ENCODE measurements around the gene C4orf36. TPM values are rescaled to one million over a fixed set of nuclear protein-coding genes. Genes with fewer than 3 reads are reported as not detected.

Gene C4orf36
- total and polyA plus RNA-seq, 2 donors (not counting 3 experiments of a cell fraction or from before 2014, with no cell fraction given) = 0.66 TPM; not detected in 1

GRCh38 chr4:86901864-86902263 lies 9.6 kb upstream of the C4orf36 start:
- DNase-seq (ENCODE audit: low read depth, low spot score) (no peak), FAIRE-seq (no peak)
- H3K36me3 ChIP-seq (ENCODE audit: control insufficient read depth in 2 of 2, extremely low read depth in 1 of 2, insufficient read depth in 2 of 2, low read length in 2 of 2) = no peaks in the 10 kb centered on the region
- intact Hi-C loops (cut with micrococcal nuclease) = no loop called here
- no peaks in the 10 kb centered on the region for H3K79me2 ChIP-seq (ENCODE audit: control insufficient read depth, insufficient read depth, low read length)
- no peaks in the 10 kb centered on the region for H3K27me3 ChIP-seq (ENCODE audit: control insufficient read depth in 2 of 2, insufficient read depth in 2 of 2, low read length in 2 of 2)
- no peaks in the 10 kb centered on the region for H4K20me1 ChIP-seq (replicated peaks; ENCODE audit: control insufficient read depth, extremely low read depth, insufficient read depth, low read length)
- no peak for TF ChIP-seq MYC (IDR thresholded peaks at IDR 0.05; ENCODE audit: low read depth, low read length)
- TF ChIP-seq POLR2A (IDR thresholded peaks at IDR 0.05; ENCODE audit: low read depth, low read length) = no peak
- TF ChIP-seq MAX (IDR thresholded peaks at IDR 0.05; ENCODE audit: insufficient read depth, insufficient read length) = no peak
- TF ChIP-seq, protein P1, sequence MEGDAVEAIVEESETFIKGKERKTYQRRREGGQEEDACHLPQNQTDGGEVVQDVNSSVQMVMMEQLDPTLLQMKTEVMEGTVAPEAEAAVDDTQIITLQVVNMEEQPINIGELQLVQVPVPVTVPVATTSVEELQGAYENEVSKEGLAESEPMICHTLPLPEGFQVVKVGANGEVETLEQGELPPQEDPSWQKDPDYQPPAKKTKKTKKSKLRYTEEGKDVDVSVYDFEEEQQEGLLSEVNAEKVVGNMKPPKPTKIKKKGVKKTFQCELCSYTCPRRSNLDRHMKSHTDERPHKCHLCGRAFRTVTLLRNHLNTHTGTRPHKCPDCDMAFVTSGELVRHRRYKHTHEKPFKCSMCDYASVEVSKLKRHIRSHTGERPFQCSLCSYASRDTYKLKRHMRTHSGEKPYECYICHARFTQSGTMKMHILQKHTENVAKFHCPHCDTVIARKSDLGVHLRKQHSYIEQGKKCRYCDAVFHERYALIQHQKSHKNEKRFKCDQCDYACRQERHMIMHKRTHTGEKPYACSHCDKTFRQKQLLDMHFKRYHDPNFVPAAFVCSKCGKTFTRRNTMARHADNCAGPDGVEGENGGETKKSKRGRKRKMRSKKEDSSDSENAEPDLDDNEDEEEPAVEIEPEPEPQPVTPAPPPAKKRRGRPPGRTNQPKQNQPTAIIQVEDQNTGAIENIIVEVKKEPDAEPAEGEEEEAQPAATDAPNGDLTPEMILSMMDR (IDR thresholded peaks at IDR 0.05; ENCODE audit: extremely low read depth in 1 of 2, insufficient read depth in 1 of 2, low read depth in 1 of 2, low read length in 2 of 2) = no peak
- TF ChIP-seq FOS (IDR thresholded peaks at IDR 0.05; ENCODE audit: borderline replicate concordance, insufficient read depth, low read length) = no peak
- no peak for TF ChIP-seq POLR2AphosphoS5 (IDR thresholded peaks at IDR 0.05; ENCODE audit: insufficient read depth, low read depth, low read length)
- no peak for TF ChIP-seq GATA2 (IDR thresholded peaks at IDR 0.05; ENCODE audit: insufficient read depth, insufficient read length, low read depth, low read length)
- TF ChIP-seq EZH2 (IDR thresholded peaks at IDR 0.05; ENCODE audit: borderline replicate concordance, low read depth, low read length, severe bottlenecking) = no peak
- TF ChIP-seq JUN (IDR thresholded peaks at IDR 0.05; ENCODE audit: borderline replicate concordance, insufficient read depth, insufficient read length, low read depth) = no peak
- H3K4me1 ChIP-seq (ENCODE audit: control insufficient read depth, extremely low read depth, insufficient read depth, low read length) = no peaks in the 10 kb centered on the region
- no TSS peak for BruUV-seq (replicated peaks)
- dilution Hi-C loops (cut with MboI; ENCODE audit: extremely low pct_ligation_motif_present, low sequenced_read_pairs) = loop anchor here (25.0 kb wide), 1 partner anchor 210 kb away; no protein-coding TSS in a partner anchor
- POLR2A ChIA-PET = no interaction called here
- H3K27ac ChIP-seq (ENCODE audit: insufficient read depth, low read depth, low read length) = no peak overlapping the region
- H3K9me3 ChIP-seq (replicated peaks; ENCODE audit: control insufficient read depth, insufficient read depth, low read length) = no peaks in the 10 kb centered on the region
- H2AFZ ChIP-seq (ENCODE audit: low read depth, low read length) = no peak overlapping the region
- no peak overlapping the region for H3K4me3 ChIP-seq (replicated peaks in 1 of 3; ENCODE audit: insufficient read depth in 1 of 3, low read depth in 1 of 3, low read length in 3 of 3)
- no peak overlapping the region for H3K9ac ChIP-seq (replicated peaks; ENCODE audit: extremely low read depth, insufficient read depth, low read length)
- no peak overlapping the region for H3K4me2 ChIP-seq (ENCODE audit: insufficient read depth, low read length)
- no peaks in the 10 kb centered on the region for H3K9me1 ChIP-seq (replicated peaks; ENCODE audit: control insufficient read depth, extremely low read depth, insufficient read depth, low read length)
- CTCF ChIA-PET = interaction anchor here (1.3 to 9.4 kb wide), 3 partner anchors 15 to 404 kb away, joined by 3 to 133 read pairs (median 3); partner anchors contain the start of gene PTPN13
